DND-41 (cell line): ENCODE measurements around the gene PDCL2.

Source experiments
- ATAC-seq: fragments of 200-7000 bp; cut with Tn5 transposase; 3 replicates; pipeline ENCODE4 v1.9.1; 2021; ENCODE audit warnings: low read depth; ENCODE audit not compliant: insufficient read depth
- DNase-seq: peaks from one replicate; pipeline ENCODE4 v3.0.0-alpha.2; 2020
- H2AFZ ChIP-seq: 2 replicates; pipeline ENCODE4 v1.6.0; 2012; ENCODE audit warnings: low read depth, low read length
- H3K27ac ChIP-seq: 2 replicates; pipeline ENCODE4 v1.5.1; 2012; ENCODE audit warnings: low read length, inconsistent platforms
- H3K27me3 ChIP-seq: fragments of 200-600 bp; sonication (generic); 2 replicates; pipeline ENCODE4 v1.6.0; 2012; ENCODE audit warnings: low read length, mild to moderate bottlenecking, inconsistent platforms; ENCODE audit not compliant: insufficient read depth, poor library complexity
- H3K36me3 ChIP-seq: 2 replicates; pipeline ENCODE4 v1.5.1; 2012; ENCODE audit warnings: low read length, inconsistent platforms; ENCODE audit not compliant: insufficient read depth
- H3K4me1 ChIP-seq: 2 replicates; pipeline ENCODE4 v1.5.1; 2012; ENCODE audit warnings: mild to moderate bottlenecking, low read length; ENCODE audit not compliant: insufficient read depth
- H3K4me2 ChIP-seq: 2 replicates; pipeline ENCODE4 v1.6.0; 2012; ENCODE audit warnings: mild to moderate bottlenecking, moderate library complexity, low read length, inconsistent platforms; ENCODE audit not compliant: insufficient read depth
- H3K4me3 ChIP-seq, 2 experiments: fragments of 200-600 bp in 1 of 2; shearing (Covaris generic) in 1 of 2; 2 replicates each; pipeline ENCODE4 v1.5.1; 2012 to 2016; ENCODE audit warnings: inconsistent platforms in 2 of 2, low read length in 2 of 2, mild to moderate bottlenecking in 2 of 2, low read depth in 1 of 2, moderate library complexity in 1 of 2
- H3K79me2 ChIP-seq: 2 replicates; pipeline ENCODE4 v1.6.0; 2012; ENCODE audit warnings: low read length, inconsistent platforms; ENCODE audit not compliant: insufficient read depth
- H3K9ac ChIP-seq: 2 replicates; pipeline ENCODE4 v1.6.0; 2012; ENCODE audit warnings: low read depth, mild to moderate bottlenecking, inconsistent platforms, low read length, moderate library complexity
- H3K9me3 ChIP-seq: 2 replicates; pipeline ENCODE4 v1.5.1; 2012; ENCODE audit warnings: low read length, moderate library complexity, mild to moderate bottlenecking, inconsistent platforms; ENCODE audit not compliant: insufficient read depth, severe bottlenecking
- H4K20me1 ChIP-seq: 2 replicates; pipeline ENCODE4 v1.6.0; 2012; ENCODE audit warnings: low read length; ENCODE audit not compliant: insufficient read depth
- CTCF ChIP-seq: IDR thresholded peaks from 2 replicates; pipeline ENCODE4 v1.5.1; 2012; ENCODE audit warnings: borderline replicate concordance, low read length, moderate library complexity, mild to moderate bottlenecking; ENCODE audit not compliant: poor library complexity, severe bottlenecking; ENCODE audit errors: extremely low read depth
- EZH2 ChIP-seq: IDR thresholded peaks from 3 replicates; pipeline ENCODE4 v1.6.1; 2012; ENCODE audit warnings: borderline replicate concordance, low read depth, mild to moderate bottlenecking, moderate library complexity, low read length, inconsistent platforms; ENCODE audit not compliant: severe bottlenecking

The PDCL2 gene

DNA sequence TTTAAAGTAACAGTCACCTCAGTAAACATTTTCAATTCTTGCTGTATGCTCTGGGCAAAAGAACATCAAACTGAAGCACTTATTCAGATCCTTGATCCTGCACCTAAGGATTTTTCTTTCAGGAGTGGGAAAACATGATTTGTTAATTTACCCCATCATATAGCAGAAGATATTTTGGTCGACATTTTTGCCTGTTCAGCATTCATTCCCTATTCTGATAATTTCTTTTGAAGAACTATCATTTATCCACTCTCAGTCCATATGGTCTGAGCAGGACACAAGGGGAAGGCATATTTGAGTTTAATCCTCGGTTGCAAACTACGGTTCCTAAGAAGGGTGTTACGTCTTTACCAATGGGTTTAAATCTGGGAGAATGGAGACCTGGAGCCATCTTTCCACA is 44.1 kb downstream of the PDCL2 start:
- TF ChIP-seq EZH2: no peak
- no peak for TF ChIP-seq CTCF

GRCh38 chr4:55547466-55547770 is 44.6 kb downstream of the PDCL2 start:
- Histone ChIP-seq H3K36me3 (no peaks in the 10 kb centered on the region; the same call in 1 of the 2 replicates), H3K4me3 (peak overlapping the region; percentile 39 to 66), H3K9ac (peak overlapping the region; percentile 91), H2AFZ (peak overlapping the region; percentile 81), H3K9me3 (no peaks in the 10 kb centered on the region), H3K4me1 (peaks cover 40% of the 10 kb centered on the region), H3K79me2 (peaks cover 42% of the 10 kb centered on the region), H3K4me2 (peak overlapping the region; percentile 76), H3K27ac (peak overlapping the region; percentile 83), H4K20me1 (peaks cover 11% of the 10 kb centered on the region), H3K27me3 (no peaks in the 10 kb centered on the region)
- ATAC-seq (no peak; the same call in 1 of the 3 replicates), DNase-seq (no peak)
- no peak for TF ChIP-seq CTCF

More for the DNA sequence above, 44.1 kb downstream of the PDCL2 start:
- peak overlapping the region; percentile 83; the same call in 1 of the 2 replicates for H3K27ac ChIP-seq
- no peak for ATAC-seq
- peak overlapping the region; percentile 39 to 66; a peak in 3 of 4 replicates for H3K4me3 ChIP-seq
- H3K36me3 ChIP-seq: no peaks in the 10 kb centered on the region; the same call in 1 of the 2 replicates
- peaks cover 37% of the 10 kb centered on the region for H3K79me2 ChIP-seq
- H2AFZ ChIP-seq: peak overlapping the region; percentile 81
- H4K20me1 ChIP-seq: peaks cover 11% of the 10 kb centered on the region
- H3K9me3 ChIP-seq: no peaks in the 10 kb centered on the region
- H3K27me3 ChIP-seq: no peaks in the 10 kb centered on the region
- peaks cover 37% of the 10 kb centered on the region for H3K4me1 ChIP-seq
- H3K9ac ChIP-seq: peak overlapping the region; percentile 91
- DNase-seq: no peak
- H3K4me2 ChIP-seq: peak overlapping the region; percentile 76

- Histone ChIP-seq H3K36me3 (no peaks in the 10 kb centered on the region; the same call in 1 of the 2 replicates), H3K4me1 (peaks cover 40% of the 10 kb centered on the region), H3K4me3 (peak within 1 kb of the TSS; percentile 66 to 84), H3K27ac (peak within 1 kb of the TSS; percentile 83), H2AFZ (peak within 1 kb of the TSS; percentile 81), H3K27me3 (no peaks in the 10 kb centered on the region), H3K79me2 (peaks cover 46% of the 10 kb centered on the region), H4K20me1 (peaks cover 11% of the 10 kb centered on the region), H3K9ac (peak within 1 kb of the TSS; percentile 91), H3K4me2 (peak within 1 kb of the TSS; percentile 76), H3K9me3 (no peaks in the 10 kb centered on the region)
- peak; percentile 81 for ATAC-seq
- DNase-seq: peak; percentile 87
- peak; percentile 54 for TF ChIP-seq CTCF
- no peak for TF ChIP-seq EZH2
Observed at GRCh38 chr4:55546756-55547465, 45.1 kb downstream of the PDCL2 start, which contains the start of gene CLOCK. Gene CLOCK (minus strand): TSS chr4:55546909. CDS start chr4:55482785, 64,124 bp downstream.
